GM19455 (cell line): Measurements from ENCODE around the gene TMEM92.
"Not testable (repeated sequence)": the region's sequence is repeated elsewhere in the genome, so short reads cannot be mapped to it uniquely, and the experiment has no call there.

Source experiments
- ATAC-seq: cut with Tn5 transposase; IDR thresholded peaks from one replicate; pipeline ENCODE4 v1.9.1; 2021; ENCODE audit not compliant: unreplicated experiment

Gene TMEM92

DNA sequence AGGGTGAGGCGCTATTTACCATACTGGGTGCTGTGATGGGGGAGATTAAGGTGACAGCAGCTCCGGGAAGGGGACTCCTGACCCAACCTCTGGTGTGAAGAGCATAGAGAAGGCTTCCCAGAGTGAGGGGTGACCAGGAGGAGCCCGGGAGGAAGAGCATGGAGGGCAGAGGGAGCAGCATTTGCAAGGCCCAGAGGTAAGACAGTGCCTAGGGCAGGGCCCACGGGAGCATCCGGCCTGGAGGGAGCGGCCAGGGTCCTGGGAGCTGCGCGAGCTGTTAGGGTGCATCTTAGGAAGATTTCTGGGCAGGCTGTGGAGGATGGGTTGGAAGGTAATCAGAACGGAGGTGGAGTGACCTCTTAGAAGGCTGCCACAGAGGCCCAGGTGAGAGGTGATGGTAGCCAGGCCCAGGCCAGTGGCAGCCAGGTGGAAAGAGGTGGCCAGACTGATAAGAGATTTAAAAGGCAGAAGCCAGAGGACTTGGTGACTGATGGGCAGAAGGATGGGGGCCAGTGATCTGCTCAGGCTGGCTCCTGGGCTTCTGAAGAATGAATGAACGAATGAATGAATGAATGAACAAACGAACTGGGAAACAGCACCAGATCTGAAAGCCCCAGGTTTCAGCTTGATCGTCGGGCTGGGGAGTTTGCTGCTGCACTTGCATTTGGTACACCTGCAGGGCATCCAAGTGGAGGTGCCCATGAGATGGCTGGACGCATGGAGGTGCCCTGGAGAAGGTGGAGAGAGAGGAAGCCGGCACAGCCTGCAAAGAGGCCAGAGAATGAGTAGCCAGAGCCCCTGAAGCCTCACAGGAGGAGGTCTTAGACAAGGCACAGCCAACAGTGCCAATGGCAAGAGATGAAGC is 13.0 kb upstream of the TMEM92 start:
- no peak for ATAC-seq

DNA sequence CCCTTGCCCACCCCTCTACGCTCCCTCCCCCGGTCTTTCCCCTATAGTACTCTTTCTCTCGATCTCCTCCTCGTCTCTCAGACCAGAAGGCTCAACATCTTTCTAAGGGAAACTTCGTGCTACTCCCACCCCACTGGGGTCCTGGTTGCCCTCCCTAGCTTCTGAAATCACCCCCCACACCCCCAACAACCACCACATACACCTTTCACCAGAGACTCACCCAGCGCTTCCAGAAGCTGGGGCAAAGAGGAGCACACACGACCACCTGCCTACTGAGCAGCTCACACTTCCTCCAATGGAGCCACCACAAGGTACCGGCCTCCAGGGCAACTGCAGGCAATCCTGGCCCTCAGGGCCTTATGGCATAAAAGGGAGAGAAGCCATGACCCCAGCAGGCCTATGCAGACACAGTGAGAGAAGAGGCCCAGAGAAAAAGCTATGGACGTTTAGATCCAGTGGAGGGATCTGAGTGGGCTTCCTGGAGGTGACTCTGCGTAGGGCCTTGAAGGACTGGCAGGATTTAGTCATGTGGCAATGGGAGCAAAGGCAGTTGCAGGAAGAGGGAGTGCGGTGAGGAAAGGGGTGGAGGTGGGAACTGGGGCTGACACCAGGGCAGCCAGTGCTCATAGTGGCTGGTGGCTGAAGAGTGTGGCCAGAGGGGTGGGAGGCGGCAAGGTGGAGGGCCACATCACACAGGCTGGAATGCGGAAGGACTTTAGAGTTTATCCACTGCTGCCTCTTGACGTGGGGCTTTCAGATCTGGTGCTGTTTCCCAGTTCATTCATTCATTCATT is 12.1 kb upstream of the TMEM92 start:
- ATAC-seq = no peak

DNA sequence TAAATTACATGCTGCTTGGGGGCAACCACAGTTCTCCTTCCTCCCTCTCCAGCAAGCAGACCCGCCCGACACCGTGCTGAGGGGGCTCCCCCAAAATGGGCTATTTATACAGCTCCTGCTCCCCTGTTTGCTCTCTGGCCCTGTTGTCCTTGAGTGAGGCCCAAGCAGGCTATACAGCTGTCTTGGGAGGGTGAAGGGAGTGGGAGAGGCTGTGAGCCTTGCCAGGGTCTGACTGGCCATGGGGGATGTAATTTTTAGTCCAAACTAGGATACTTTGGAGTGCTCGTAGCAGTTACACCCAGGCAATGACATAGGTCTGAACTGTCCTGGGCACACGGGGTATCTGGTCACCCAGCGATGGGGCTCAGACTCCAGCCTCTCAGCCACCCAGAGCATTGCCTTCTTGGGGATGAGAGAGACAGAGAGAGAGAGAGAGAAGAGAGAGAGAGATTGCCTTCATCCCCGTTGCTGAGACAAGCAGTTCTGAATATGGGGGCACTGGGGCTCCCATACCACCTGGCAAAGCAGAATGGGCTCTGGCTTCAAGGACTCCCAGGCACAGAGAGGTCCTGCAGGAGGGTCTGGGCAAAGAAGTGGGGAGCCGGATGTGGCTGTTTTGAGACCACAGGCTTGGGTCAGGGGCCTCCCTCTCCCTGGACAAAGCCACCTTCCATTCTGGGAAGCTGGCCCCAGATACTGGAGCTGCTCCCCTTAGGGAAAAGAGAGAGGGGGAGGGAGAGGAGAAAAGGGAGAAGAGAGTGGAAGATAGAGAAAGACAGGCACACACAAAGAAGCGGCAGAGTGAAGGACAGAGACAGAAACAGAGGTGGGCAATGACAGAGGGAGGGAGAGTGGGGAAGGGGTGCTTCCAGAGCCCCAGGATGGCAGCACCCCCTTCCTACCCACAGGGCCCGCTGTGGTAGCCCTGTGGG is 10.7 kb upstream of the TMEM92 start:
- ATAC-seq = no peak

DNA sequence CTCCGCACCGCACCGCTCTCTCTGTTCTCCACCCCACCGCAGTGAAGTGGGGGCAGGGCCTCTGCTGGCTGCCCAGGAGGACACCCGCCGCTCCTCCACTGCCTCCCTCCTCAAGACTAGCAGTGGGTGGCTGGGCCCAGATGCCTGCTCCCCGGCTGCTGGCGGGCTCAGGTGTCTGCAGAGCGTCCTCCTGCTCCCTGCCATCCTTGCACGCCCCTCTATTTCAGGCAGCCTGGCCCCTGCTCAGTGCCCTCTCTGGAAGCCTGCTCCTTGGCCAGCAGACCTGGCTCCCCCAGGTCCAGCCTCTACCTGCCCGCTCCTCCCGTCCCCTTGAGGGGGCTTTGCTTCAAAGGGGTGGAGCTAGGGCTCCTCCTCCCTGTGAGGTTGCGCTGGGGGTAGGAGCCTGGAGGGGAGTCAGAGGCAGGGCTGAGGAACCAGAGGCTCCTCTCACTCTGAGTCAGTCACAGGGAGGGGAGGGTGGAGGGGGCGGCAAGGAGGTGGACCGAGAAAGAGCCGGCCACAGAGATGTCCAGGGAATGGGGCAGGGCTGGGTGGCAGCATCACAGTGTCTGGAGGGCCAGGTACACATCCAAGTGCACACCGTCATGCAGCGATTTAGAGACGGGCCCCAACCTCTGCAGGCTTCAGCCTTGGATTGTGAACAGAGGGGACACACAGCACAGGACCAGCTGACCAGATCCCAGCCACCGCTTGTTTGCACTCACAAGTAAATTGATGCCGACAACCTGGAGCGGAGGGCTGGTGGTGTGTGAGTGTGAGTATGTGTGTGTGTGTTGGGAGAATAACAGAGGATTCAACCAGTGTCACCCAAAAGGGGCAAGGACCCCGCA is 9.8 kb upstream of the TMEM92 start:
- ATAC-seq = no peak

DNA sequence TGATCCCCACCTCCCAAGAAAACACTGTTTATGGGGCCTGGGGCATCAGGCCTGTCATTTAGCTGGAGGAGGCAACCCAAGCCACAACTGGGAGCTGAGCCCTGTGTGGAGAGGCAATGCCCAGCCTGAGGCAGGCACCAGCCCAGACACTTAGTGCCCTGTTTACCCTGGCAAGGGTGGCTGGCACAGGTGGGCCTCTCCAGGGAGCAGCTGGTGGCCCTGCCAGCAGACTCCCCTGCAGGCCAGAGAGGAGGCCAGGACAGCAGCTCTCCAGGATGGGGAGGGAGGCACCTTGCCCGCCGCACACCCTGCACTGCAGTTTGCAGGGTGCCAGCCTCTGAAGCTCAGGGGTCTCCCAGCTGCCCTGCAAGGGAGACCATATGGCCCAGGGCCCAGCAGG is 9.1 kb upstream of the TMEM92 start:
- ATAC-seq = no peak

DNA sequence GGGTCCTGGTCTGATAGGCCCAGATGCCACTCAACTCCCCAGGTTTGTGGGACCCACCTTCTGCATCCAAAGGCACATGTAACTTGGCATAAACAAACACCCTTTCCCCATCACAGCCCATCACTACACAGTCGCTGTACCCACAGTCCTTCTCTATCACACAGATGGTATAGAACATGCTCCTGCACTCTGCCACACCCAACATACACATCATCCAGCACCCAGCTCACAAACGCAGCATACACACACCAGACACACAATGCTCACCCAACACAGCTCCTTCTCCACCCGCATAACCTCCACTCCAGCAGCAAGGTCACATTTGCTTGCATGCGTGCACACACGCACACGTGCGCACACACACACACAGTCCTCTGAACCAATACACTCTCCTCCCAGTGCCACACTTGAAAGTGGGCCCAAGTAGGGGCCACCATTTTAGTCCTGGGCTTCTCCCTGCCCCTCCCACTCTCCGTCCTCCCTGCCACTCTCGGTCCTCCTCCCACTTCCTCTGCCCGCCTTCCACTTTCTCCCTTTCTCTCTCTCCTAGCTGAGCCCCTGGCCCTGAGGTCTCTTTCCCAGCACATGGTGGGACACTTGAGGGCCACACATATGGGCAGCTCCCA is 8.5 kb upstream of the TMEM92 start:
- no peak for ATAC-seq

DNA sequence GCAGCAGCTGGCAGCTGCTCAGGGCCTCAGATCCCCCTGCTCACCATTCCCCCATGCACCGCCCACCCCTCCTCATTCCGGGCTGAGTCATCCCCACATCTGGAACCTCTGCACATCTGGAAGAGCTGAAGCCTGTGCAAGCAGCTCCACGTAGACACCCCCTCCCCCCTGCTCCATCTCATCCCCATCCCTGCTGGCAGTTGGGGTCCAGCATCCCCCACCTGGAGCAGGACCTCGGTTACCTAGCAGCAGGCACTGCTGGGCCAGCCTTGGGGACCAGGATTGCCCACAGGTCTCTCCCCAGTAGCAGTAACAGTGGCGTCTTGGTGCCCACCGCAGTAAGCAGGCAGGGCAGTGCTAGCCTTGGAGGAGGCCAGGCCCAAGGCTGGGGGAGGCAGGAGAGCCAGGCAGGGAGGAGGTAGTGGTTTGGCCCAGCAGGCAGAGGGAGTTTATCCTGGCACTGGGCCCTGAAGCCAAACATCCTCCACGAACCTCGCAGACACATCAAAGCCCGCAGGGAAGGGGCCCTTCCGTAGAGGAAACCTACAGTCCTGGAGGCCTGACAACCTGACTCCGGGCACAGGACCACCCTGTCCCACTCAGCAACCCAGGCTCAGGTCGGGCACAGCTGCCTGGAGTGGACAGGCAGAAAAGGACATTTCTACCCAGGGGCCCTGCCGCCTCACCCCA is 7.7 kb upstream of the TMEM92 start:
- ATAC-seq = no peak

DNA sequence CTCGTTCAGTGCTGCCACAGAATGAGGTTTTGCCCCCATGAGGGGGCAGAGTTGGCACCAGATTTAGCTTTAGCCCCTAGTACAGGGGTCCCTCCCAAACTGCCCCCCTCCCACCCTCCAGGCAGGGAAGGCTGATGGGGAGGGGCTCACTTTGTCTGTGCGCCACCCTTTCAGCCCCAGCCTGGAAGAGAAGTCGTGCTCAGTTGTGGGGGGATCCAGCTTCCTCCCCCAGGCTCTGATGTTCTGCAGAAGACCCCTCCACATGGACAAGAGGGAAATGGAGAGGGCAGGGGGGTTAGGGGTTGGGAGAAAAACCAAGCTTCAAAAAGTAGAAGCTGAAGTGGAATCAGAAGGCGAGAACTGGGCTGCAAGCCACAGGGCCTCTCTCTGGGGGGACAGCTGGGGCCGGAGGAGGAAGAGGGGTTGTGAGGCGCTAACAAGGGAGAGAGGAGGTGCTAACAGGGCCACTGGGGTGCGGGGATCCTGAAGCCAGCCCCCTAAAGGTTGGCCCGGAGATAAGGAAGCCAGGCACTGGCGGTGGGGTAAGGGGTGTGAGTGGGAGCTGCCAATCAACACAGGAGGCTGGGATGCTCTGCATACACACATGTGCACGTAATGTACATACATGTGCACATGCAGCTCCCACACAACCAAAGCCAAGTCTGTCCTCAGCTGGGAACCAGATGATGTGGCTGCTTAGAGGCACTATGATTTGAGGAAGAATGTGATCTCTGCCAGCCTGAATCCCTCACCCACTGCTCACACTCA is 7.0 kb upstream of the TMEM92 start:
- no peak for ATAC-seq

DNA sequence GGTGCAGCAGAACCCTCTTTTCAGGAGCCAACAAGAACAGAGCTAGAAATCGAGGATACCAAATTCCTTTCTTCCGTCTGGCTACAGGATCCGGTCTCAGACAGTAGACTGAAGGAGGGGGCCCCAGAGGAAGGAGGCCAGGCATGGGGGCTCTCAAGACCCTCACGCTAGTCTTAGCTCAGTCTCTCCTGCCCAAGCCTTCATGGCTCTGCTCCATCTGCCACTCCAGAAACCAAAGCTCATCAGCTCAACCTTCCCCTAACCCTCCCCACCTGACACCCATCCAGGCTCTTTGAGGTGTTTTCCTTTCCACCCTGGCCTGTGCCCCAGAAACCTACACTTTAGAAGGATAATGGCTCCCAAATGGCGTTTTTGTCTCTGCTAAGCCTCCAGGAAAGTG is 6.2 kb upstream of the TMEM92 start:
- ATAC-seq = no peak

DNA sequence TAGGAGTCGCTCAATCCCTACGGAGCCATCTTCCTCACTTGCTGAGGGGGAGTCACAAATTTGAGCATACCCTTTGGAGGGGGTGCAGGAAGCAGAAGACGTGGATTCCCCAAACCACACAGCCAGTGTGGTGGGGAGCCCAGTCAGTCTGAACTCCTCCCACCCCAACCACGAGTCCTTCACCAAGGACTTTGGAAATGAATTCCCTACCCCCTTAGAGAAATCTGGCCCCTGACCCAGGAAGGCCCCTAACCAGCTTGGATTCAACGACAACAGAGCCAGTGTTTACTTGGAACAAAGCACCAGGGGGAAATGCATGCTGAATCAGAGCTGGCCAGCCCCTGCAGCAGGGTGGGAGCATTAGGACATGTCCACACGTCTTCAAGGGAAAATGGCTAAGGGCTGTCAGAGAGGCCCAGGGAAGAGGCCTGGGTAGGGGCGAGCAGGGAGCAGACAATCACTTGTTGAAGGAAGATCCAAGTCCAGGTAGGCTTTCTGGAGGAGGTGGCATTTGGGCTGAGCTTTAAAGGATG is 5.5 kb upstream of the TMEM92 start:
- ATAC-seq = no peak

DNA sequence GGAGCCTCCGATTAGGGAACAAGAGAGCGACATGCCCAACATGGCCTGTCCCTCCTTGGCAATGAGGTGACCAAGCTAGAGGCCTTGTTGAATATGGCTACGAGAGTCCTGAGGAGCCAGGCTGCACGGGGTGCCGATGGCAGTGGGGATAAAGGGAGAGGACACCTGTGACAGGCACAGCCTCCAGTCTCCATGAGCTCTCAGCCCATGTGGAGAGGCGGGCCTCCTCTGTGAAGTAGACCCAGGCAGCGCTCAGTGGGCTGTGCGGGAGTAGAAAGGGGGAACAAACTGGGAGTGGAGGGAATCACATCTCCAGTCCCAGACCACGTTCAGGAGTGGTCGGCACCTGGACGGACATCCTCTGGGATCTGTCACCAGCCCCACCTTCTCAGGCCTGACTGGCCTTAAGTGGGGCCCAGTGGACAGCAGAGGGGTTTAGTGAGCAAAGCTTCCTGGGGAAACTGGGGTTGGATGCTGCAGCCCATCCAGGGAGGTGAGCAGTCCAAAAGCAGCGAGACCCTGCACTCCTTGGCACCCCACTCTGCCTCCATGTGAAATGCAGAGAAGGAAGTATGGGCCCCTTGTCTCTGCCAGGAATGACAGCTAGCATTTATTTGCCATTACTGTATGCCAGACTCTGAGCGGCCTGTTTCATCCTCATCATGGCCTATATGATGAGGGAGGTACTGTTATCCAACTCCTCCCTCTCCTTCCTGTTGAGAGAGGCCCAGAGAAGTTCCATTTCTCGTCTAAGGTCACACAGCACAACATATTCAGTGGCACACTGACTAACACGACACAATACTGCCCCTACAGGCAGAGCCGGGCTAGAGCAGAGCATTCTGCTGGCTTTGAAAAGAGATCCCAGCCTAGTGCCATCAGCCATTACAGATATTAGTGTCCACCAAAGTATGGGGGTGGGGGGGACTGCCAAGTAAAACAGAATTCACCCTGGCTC is 4.5 kb upstream of the TMEM92 start:
- no peak for ATAC-seq

DNA sequence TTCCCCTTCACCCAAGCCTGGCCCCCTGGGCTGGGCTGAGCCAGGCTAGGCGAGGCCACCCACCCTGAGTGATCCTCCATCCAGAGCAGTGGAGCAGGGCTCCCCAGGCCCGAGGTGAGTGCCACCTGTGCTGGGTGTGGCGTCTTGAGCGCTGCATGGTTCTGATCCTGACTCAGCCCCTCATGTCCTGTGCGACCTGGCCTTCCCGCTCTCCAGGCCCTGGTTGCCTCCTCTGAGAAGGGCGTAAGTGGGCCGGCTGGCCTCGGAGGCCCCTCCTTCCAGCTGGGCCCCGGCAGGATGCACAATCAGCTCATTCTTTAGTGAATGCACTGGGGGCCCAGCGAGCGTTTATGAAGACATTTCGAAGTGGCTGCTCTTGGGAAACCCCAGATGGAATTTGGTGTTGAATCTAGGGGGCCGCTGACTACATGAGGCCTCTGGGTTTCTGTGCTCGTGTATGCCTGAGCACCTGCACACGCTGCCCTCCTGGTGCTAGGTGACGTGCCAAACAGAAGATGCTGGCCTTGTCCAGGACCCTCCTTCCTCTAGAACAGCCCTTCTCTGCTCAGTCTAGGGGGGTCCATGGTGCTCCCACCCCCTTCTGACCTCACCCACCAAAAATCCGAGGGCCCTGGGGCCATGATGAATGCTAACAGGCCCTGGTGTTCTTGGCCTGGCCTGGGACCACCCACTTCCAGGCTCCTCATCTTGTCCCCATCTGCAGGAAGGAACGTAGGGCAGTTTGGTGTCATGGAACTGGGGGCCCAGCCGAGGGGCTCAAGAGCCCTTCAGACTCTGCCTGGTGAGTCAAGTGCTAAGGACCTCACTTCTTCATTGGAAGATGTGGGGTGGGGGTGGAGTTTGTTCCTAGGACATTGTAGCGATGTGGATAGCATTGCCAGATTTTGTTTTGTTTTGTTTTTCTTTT is 3.6 kb upstream of the TMEM92 start:
- ATAC-seq = no peak

DNA sequence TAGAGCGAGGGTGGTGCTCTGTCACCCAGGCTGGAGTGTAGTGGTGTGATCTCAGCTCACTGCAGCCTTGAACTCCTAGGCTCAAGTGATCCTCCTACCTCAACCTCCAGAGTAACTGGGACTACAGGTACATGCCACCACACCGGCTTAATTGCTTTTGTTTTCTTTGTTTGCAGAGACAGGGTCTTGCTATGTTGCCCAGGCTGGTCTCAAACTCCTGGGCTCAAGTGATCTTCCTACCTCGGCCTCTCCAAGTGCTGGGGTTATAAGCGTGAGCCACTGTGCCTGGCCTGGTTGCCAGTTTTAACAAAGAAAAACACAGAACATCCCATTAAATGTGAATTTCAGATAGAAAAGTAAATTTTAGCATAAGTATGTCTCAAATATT is 2.9 kb upstream of the TMEM92 start:
- not testable (repeated sequence) for ATAC-seq

DNA sequence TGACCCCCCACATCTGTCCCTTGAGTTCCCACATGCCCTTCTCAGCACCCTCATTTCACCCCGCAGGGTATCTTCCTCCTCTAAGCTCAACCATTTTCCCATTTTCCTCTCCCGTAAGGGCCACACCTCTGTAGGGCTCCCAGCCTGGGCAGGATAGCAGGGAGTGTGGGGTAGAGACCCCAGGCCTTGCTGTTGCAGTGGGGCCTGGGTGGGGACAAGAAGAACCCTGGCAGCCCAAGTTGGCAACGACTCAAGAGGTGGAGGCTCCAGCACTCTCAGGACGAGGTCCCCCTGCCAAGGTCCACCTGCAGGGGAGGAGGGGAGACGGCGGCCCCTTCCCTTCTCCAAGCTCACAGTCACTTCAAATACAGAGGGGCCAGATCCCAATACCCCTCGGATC is 2.0 kb upstream of the TMEM92 start:
- ATAC-seq = no peak

DNA sequence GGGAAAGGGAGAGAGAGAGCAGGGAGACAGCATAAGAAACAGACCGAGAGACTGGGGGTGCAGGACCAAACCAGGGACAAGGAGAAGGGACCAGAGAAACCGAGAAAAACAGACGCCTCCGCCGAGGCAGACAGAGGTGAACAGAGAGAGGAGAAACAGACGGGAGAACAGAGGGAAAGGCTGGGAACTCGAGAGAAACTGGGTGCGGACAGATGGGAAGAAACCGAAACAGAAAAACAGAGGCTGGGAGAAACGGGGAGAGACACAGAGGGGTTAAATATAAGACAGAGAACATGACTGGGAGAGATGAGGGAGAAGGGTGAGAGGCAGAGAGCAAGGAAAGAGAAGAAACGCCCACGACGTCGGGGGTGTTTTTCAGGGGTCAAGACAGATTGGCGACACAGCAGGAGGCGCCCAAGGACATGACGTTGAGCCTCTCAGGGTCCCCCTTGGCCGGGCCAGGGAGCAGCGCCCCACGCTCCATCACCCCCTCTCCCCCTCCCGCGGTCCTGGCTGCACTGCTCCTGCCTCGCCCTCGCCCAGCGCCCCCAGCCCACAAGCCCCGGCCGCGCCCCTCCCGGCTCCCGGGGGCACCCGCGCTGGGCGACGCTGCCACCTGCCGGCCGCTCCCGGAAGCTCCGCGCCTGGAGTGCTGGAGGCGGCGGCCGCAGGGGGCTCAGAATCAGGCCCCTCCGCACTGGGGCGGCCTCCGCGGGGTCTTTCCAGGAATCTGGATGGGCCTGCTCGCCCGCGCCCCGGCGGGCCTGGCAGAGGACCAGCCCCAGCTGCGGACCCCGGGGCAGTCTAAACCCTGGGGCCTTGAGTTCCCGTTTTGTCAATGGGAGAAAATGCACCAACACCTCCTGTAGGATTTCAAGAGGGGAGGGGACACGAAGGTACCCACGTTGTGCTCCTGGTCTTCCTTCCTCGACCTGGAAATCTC is 1.3 kb upstream of the TMEM92 start:
- no peak for ATAC-seq
